Hepatocyte (in vitro differentiated cells): Measurements from ENCODE around the gene SLC31A1. TPM values are rescaled to one million over a fixed set of nuclear protein-coding genes. Genes with fewer than 3 reads are reported as not detected.

Experiments used
- polyA plus RNA-seq: library from polyadenylated mRNA; unstranded; fragments of >200 nt; fragmentation: Nextera tagmentation; extraction: Ambion mirVana; gene quantifications from 2 replicates; pipeline ENCODE4 v1.2.1, GENCODE V29; 2016
- total RNA-seq: library from RNA; depleted of rRNA; stranded (reverse); fragments of >200 nt; gene quantifications from 2 replicates; pipeline ENCODE4 v1.2.3, GENCODE V29; 2014

Gene SLC31A1
- total and polyA plus RNA-seq, 2 experiments from 2014 or later = 29.7 to 43.3 TPM

Other genes starting within 250 kb of the SLC31A1 start
- 2.8 and 5.7 TPM in 2 replicates for gene ZNF883, start 209.4 kb upstream of the SLC31A1 start, total RNA-seq
- 3.4 and 4.1 TPM in 2 replicates for gene ZNF883, start 209.4 kb upstream of the SLC31A1 start, polyA plus RNA-seq
- 4.1 and 5.7 TPM in 2 replicates for gene ZFP37, start 164.8 kb upstream of the SLC31A1 start, total RNA-seq
- 2.0 and 3.3 TPM in 2 replicates for gene ZFP37, start 164.8 kb upstream of the SLC31A1 start, polyA plus RNA-seq
- 20.1 and 24.1 TPM in 2 replicates for gene SLC31A2, start 70.5 kb upstream of the SLC31A1 start, total RNA-seq
- gene SLC31A2, start 70.5 kb upstream of the SLC31A1 start, polyA plus RNA-seq = 18.7 and 26.9 TPM in 2 replicates
- gene FKBP15, start 267 bp upstream of the SLC31A1 start, total RNA-seq = 13.7 and 17.7 TPM in 2 replicates
- 7.7 and 14.5 TPM in 2 replicates for gene FKBP15, start 267 bp upstream of the SLC31A1 start, polyA plus RNA-seq
- gene CDC26, start 54.0 kb downstream of the SLC31A1 start, total RNA-seq = 39.8 and 45.9 TPM in 2 replicates
- gene CDC26, start 54.0 kb downstream of the SLC31A1 start, polyA plus RNA-seq = 62.5 and 77.2 TPM in 2 replicates
- gene PRPF4, start 54.1 kb downstream of the SLC31A1 start, total RNA-seq = 23.4 and 27.3 TPM in 2 replicates
- gene PRPF4, start 54.1 kb downstream of the SLC31A1 start, polyA plus RNA-seq = 24.1 and 28.8 TPM in 2 replicates
- gene RNF183, start 81.8 kb downstream of the SLC31A1 start, total RNA-seq = 0.43 and 3.9 TPM in 2 replicates
- gene RNF183, start 81.8 kb downstream of the SLC31A1 start, polyA plus RNA-seq = 0.21 and 0.85 TPM in 2 replicates
- gene WDR31, start 118.7 kb downstream of the SLC31A1 start, total RNA-seq = 1.4 and 3.7 TPM in 2 replicates
- gene WDR31, start 118.7 kb downstream of the SLC31A1 start, polyA plus RNA-seq = 0.86 and 1.3 TPM in 2 replicates
- gene BSPRY, start 128.0 kb downstream of the SLC31A1 start, total RNA-seq = 4.8 and 6.1 TPM in 2 replicates
- 12.0 TPM in 2 replicates for gene BSPRY, start 128.0 kb downstream of the SLC31A1 start, polyA plus RNA-seq
- gene HDHD3, start 155.4 kb downstream of the SLC31A1 start, total RNA-seq = 96.8 and 98.7 TPM in 2 replicates
- gene HDHD3, start 155.4 kb downstream of the SLC31A1 start, polyA plus RNA-seq = 94.9 and 110 TPM in 2 replicates
- gene ALAD, start 179.7 kb downstream of the SLC31A1 start, total RNA-seq = 27.1 and 27.8 TPM in 2 replicates
- 31.5 and 43.8 TPM in 2 replicates for gene ALAD, start 179.7 kb downstream of the SLC31A1 start, polyA plus RNA-seq
- gene POLE3, start 189.1 kb downstream of the SLC31A1 start, total RNA-seq = 32.5 and 35.3 TPM in 2 replicates
- 35.1 and 36.8 TPM in 2 replicates for gene POLE3, start 189.1 kb downstream of the SLC31A1 start, polyA plus RNA-seq
- 0.36 and 0.53 TPM in 2 replicates for gene C9orf43, start 189.2 kb downstream of the SLC31A1 start, total RNA-seq
- 0.07 and 0.69 TPM in 2 replicates for gene C9orf43, start 189.2 kb downstream of the SLC31A1 start, polyA plus RNA-seq
- gene RGS3, start 242.2 kb downstream of the SLC31A1 start, total RNA-seq = 47.0 and 48.0 TPM in 2 replicates
- 62.7 and 78.2 TPM in 2 replicates for gene RGS3, start 242.2 kb downstream of the SLC31A1 start, polyA plus RNA-seq